Fibroblast of mammary gland (primary cell): ENCODE results near the gene PTRH2.

Experiments
- DNase-seq: peaks from one replicate; pipeline ENCODE4 v3.0.0-alpha.2; 2010; ENCODE audit warnings: low read depth
- H3K4me3 ChIP-seq: 2 replicates; pipeline ENCODE4 v1.5.1; 2011; ENCODE audit warnings: low read depth, mild to moderate bottlenecking, low read length, moderate library complexity; ENCODE audit not compliant: control insufficient read depth
- TF ChIP-seq, protein P1 (sequence below): conservative IDR thresholded peaks from 2 replicates; pipeline ENCODE4 v1.5.1; 2011; ENCODE audit warnings: low read depth, low read length, inconsistent platforms; ENCODE audit not compliant: control insufficient read depth, insufficient read depth

PTRH2 gene

DNA sequence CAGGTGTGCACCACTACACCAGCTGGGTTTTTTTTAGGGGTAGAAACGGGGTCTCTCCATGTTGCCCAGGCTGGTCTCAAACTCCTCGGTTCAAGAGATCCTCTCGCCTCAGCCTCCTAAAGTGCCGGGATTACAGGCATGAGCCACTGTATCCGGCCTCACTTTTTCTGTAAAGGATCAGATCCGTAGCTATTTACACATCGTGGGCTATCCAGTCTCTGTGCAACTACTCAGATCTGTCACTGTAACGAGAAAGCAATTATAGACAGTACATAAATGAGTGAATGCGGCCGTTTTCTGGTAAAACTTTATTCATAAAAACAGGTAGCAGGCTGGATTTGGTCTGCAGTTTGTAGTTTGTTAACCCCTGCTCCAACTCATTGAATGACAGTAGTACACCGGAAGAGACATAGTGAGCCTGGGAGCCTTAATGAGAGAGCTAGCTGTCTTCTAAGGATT lies 44.8 kb upstream of the PTRH2 start:
- DNase-seq: no peak
- no peak overlapping the region for H3K4me3 ChIP-seq
- TF ChIP-seq, protein P1, sequence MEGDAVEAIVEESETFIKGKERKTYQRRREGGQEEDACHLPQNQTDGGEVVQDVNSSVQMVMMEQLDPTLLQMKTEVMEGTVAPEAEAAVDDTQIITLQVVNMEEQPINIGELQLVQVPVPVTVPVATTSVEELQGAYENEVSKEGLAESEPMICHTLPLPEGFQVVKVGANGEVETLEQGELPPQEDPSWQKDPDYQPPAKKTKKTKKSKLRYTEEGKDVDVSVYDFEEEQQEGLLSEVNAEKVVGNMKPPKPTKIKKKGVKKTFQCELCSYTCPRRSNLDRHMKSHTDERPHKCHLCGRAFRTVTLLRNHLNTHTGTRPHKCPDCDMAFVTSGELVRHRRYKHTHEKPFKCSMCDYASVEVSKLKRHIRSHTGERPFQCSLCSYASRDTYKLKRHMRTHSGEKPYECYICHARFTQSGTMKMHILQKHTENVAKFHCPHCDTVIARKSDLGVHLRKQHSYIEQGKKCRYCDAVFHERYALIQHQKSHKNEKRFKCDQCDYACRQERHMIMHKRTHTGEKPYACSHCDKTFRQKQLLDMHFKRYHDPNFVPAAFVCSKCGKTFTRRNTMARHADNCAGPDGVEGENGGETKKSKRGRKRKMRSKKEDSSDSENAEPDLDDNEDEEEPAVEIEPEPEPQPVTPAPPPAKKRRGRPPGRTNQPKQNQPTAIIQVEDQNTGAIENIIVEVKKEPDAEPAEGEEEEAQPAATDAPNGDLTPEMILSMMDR: no peak

DNA sequence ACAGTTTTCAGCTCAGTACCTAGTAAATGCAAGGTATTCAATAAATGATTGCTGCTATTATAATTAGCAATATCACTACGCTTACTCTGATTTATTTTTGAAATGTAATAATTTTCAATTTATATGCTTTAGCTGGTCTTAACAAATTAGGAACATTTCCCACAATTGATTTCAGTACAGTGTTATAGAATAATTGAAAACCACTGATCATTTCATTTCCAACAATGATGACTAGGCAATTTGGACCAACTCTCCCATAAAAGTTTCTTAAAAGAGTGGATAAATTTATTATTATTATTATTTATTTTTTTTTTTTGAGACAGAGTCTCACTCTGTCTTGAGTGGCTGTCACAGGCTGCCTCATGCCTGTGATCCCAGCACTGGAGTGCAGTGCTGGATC lies 41.4 kb upstream of the PTRH2 start:
- no peak for DNase-seq
- no peak overlapping the region for H3K4me3 ChIP-seq
- TF ChIP-seq, protein P1: no peak

DNA sequence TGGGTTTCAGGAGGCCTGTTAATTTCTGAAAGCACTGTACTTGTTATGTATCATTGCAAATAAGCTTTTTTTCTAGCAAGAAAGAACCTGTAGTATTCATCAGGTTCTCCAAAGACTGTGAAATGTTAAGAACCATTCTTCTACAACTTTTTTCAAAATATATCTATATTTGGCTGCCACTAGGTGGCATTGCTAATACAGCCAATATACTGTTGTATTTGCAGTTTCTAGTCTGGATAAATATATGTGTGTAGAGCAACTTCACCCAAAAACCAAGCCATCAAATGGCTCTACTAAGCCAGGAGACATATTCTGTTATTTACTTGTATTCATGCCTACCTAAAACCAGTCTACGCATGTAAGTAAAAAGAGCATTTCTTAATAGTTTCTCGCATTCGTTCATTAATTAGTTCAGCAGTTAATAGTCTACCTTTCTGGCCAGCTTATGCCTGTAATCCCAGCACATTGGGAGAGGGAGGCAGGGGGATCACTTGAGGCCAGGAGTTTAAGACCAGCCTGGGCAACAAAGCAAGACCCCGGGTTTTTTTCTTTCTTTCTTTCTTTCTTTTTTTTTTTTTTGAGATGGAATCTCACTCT lies 39.7 kb upstream of the PTRH2 start:
- DNase-seq: peak; percentile 74
- TF ChIP-seq, protein P1: peak; percentile 69
- H3K4me3 ChIP-seq: no peak overlapping the region

DNA sequence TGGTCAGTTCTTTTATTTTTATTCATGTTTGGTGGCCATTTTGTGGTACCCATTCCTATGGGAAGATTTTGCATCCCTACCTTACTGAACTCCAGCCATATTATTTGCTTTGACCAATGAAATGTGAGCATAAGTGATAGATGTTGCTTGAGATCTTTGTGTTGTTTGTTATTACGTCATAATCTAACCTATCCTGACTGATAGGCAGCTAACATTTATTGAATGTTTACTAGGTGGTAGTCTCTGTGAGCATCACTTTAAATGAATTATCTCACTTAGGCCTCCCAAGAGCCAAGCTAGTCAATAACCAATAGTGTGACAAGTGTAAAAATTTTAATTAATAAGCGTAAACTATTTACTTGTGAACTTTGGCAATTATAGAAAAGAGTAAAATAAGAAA lies 37.8 kb upstream of the PTRH2 start:
- DNase-seq: no peak
- no peak overlapping the region for H3K4me3 ChIP-seq
- TF ChIP-seq, protein P1: no peak

DNA sequence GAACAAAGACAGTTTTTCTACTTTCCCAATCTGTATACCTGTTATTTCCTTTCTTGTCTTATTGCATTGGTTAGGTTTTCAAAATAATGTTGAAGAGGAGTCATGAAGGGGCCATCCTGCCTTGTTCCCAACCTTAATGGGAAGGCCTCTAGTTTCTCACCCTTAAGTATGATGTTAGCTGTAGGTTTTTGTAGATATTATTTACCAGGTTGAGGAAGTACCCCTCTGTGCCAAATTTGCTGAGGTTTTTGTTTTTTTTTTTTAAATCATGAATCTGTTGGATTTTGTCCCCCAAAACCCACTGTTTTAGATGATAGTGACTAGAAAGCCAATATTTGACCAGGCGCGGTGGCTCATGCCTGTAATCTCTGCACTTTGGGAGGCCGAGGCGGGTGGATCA lies 36.6 kb upstream of the PTRH2 start:
- TF ChIP-seq, protein P1: no peak
- DNase-seq: no peak
- H3K4me3 ChIP-seq: no peak overlapping the region

DNA sequence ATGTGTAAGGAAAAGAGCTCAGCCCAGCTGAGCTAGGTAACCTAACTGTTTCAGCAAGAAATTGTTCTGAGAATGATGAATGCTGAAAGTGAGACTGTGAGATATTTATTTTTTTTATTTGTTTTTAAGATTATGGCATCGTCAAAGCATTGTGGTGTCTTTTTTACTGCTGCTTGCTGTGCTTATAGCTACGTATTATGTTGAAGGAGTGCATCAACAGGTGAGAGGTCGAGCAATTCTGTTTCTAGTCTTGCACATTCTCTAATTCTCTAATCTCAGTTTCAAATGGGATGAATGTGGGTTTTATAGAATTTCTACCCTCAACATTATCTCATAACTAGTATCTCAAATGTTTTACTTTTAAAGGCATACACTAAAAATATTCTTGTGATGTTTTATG lies 30.1 kb upstream of the PTRH2 start:
- no peak overlapping the region for H3K4me3 ChIP-seq
- TF ChIP-seq, protein P1: no peak
- no peak for DNase-seq

DNA sequence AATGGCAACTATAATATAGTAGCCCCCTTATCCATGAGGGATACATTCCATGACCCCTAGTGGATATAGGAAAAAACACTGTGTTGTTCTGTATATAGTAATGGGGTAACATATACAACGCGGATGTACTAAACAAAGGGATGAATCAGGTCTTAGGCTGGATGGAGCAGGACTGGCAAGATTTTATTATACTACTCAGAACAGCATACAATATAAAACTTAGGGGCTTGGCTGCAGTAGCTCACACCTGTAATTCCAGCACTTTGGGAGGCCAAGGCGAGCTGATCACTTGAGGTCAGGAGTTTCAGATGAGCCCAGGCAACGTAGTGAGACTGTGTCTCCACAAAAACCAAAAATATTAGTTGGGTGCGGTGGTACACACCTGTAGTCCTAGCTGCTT lies 27.0 kb upstream of the PTRH2 start:
- no peak overlapping the region for H3K4me3 ChIP-seq
- TF ChIP-seq, protein P1: no peak
- no peak for DNase-seq
